Measurements from ENCODE around the gene LYPD6B.

DNA sequence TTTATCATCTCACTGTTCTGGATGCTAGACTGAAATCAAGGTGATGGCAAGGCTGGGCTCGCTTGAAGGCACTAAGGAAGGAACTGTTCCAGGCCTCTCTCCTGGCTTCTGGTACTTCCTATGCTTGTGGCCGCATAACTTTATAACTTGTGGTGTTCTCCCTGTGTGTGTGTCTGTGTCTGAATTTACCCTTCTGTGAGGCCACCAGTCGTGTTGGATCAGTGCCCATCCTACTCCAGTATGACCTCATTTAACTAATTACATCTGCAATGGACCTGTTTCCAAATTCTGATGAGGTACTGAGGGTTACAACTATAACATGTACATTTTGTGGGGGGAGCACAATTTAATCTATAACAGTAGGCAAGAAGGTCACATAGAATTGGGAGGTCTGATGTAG, 41.6 kb downstream of the LYPD6B start:
- TF ChIP-seq EZH2phosphoT487 (IDR thresholded peaks at IDR 0.05; ENCODE audit: low read length) (no peak), EZH2 (optimal IDR thresholded peaks at IDR 0.05; ENCODE audit: low read depth, low read length) (no peak), CTCF (IDR thresholded peaks at IDR 0.05; ENCODE audit: low read length) (no peak)
